Liver (tissue), 9 donors: ENCODE measurements around the gene CAT. TPM values are rescaled to one million over a fixed set of nuclear protein-coding genes. Genes with fewer than 3 reads are reported as not detected.

Source experiments
- DNase-seq: peaks from one replicate; pipeline ENCODE4 v3.0.0-alpha.2; 2017; ENCODE audit warnings: low spot score
- H3K27ac ChIP-seq, 2 donors: one replicate each; pipeline ENCODE4 v1.7.0; 2013; ENCODE audit warnings: inconsistent platforms in 2 of 2, low read length in 2 of 2, control low read depth in 1 of 2, low read depth in 1 of 2, mild to moderate bottlenecking in 1 of 2
- H3K27me3 ChIP-seq, 4 donors: one replicate each; pipeline versions ENCODE4 v1.6.1 to v1.7.0; 2013; ENCODE audit warnings: low read length in 3 of 4, inconsistent platforms in 1 of 4, mild to moderate bottlenecking in 1 of 4, moderate library complexity in 1 of 4; ENCODE audit not compliant: control insufficient read depth in 4 of 4, insufficient read depth in 4 of 4
- H3K36me3 ChIP-seq, 4 donors: one replicate each; pipeline versions ENCODE4 v1.6.1 to v1.7.0; 2013; ENCODE audit warnings: low read length in 3 of 4, mild to moderate bottlenecking in 3 of 4, low read depth in 1 of 4, moderate library complexity in 1 of 4; ENCODE audit not compliant: control insufficient read depth in 4 of 4, insufficient read depth in 3 of 4
- H3K4me1 ChIP-seq, 4 donors: one replicate each; pipeline versions ENCODE4 v1.6.1 to v1.7.0; 2013; ENCODE audit warnings: low read length in 3 of 4, mild to moderate bottlenecking in 3 of 4, moderate library complexity in 1 of 4; ENCODE audit not compliant: control insufficient read depth in 4 of 4, insufficient read depth in 4 of 4
- H3K4me3 ChIP-seq, 3 donors: one replicate each; pipeline versions ENCODE4 v1.6.1 to v1.7.0; 2013; ENCODE audit warnings: low read length in 3 of 3, control low read depth in 1 of 3, low read depth in 1 of 3, mild to moderate bottlenecking in 1 of 3
- H3K9ac ChIP-seq, 2 donors: one replicate each; pipeline ENCODE4 v1.7.0; 2013; ENCODE audit warnings: low read length in 2 of 2, mild to moderate bottlenecking in 2 of 2, moderate library complexity in 2 of 2, control low read depth in 1 of 2, low read depth in 1 of 2
- H3K9me3 ChIP-seq, 4 donors: one replicate each; pipeline versions ENCODE4 v1.6.1 to v1.7.0; 2013; ENCODE audit warnings: low read length in 3 of 4; ENCODE audit not compliant: control insufficient read depth in 4 of 4
- FOXA1 ChIP-seq: IDR thresholded peaks from 2 replicates; pipeline ENCODE4 v1.6.1; 2016; ENCODE audit warnings: antibody characterized with exemption
- FOXA2 ChIP-seq: IDR thresholded peaks from 2 replicates; pipeline ENCODE4 v1.6.1; 2016; ENCODE audit warnings: antibody characterized with exemption
- GABPA ChIP-seq, 2 donors: IDR thresholded peaks in 1 of 2; conservative IDR thresholded peaks in 1 of 2; 2 replicates each; pipeline ENCODE4 v1.6.1; 2016; ENCODE audit warnings: antibody characterized with exemption in 2 of 2, mild to moderate bottlenecking in 1 of 2, moderate library complexity in 1 of 2
- HNF4G ChIP-seq: IDR thresholded peaks from 2 replicates; pipeline ENCODE4 v1.6.1; 2016; ENCODE audit warnings: antibody characterized with exemption
- NR2F2 ChIP-seq: IDR thresholded peaks from 2 replicates; pipeline ENCODE4 v1.6.1; 2016; ENCODE audit warnings: antibody characterized with exemption
- RAD21 ChIP-seq, 2 donors: IDR thresholded peaks; 2 replicates each; pipeline ENCODE4 v1.6.1; 2016; ENCODE audit warnings: antibody characterized with exemption in 2 of 2, mild to moderate bottlenecking in 2 of 2
- RXRA ChIP-seq, 2 donors: IDR thresholded peaks; 2 replicates each; pipeline ENCODE4 v1.6.1; 2017 to 2018; ENCODE audit warnings: antibody characterized with exemption in 2 of 2, mild to moderate bottlenecking in 1 of 2
- SP1 ChIP-seq: IDR thresholded peaks from 2 replicates; pipeline ENCODE4 v1.6.1; 2018; ENCODE audit warnings: antibody characterized with exemption, mild to moderate bottlenecking
- YY1 ChIP-seq: IDR thresholded peaks from 2 replicates; pipeline ENCODE4 v1.6.1; 2016; ENCODE audit warnings: antibody characterized with exemption, mild to moderate bottlenecking
- WGBS: extraction: QIAGEN DNeasy Blood & Tissue Kit; methylation state at CpG from one replicate; pipeline ENCODE4 v1.1.7; 2013; 5-methylcytosine and 5-hydroxymethylcytosine counted together
- polyA plus RNA-seq, 2 donors: library from polyadenylated mRNA; stranded (reverse) in 1 of 2; unstranded in 1 of 2; fragments of 200-250 nt in 1 of 2; fragments of >200 nt in 1 of 2; fragmentation: Nextera tagmentation in 1 of 2; extraction: Ambion mirVana in 1 of 2; gene quantifications; one replicate each; pipeline versions ENCODE4 v1.2.1 to v1.2.3, GENCODE V29; 2013 to 2015
- total RNA-seq, 2 donors: library from RNA; depleted of rRNA; stranded (reverse); fragments of >200 nt; gene quantifications; one replicate each; pipeline ENCODE4 v1.2.3, GENCODE V29; 2014
- TF ChIP-seq, protein P1 (sequence below): IDR thresholded peaks from 2 replicates; pipeline ENCODE4 v1.6.1; 2016; ENCODE audit warnings: antibody characterized with exemption
- TF ChIP-seq, protein P2 (sequence below): IDR thresholded peaks from 2 replicates; pipeline ENCODE4 v1.6.1; 2016; ENCODE audit warnings: antibody characterized with exemption
- TF ChIP-seq, protein P3 (sequence below): fragments of 150-350 bp; IDR thresholded peaks from 2 replicates; pipeline ENCODE4 v1.5.1; 2017; ENCODE audit warnings: improper control_type of control experiment, low read depth, low read length; ENCODE audit not compliant: missing input control
- TF ChIP-seq, protein P4 (sequence below): IDR thresholded peaks from 2 replicates; pipeline ENCODE4 v1.6.1; 2016; ENCODE audit warnings: antibody characterized with exemption, mild to moderate bottlenecking
- TF ChIP-seq, protein P5 (sequence below): IDR thresholded peaks from 2 replicates; pipeline ENCODE4 v1.6.1; 2016; ENCODE audit warnings: antibody characterized with exemption
- donor health status: healthy.
- donor health status: healthy.
- donor health status: healthy.
- donor health status: healthy.
- donor health status: healthy.

The CAT gene
- total and polyA plus RNA-seq, 4 donors: 270 to 620 (median 388) TPM

DNA sequence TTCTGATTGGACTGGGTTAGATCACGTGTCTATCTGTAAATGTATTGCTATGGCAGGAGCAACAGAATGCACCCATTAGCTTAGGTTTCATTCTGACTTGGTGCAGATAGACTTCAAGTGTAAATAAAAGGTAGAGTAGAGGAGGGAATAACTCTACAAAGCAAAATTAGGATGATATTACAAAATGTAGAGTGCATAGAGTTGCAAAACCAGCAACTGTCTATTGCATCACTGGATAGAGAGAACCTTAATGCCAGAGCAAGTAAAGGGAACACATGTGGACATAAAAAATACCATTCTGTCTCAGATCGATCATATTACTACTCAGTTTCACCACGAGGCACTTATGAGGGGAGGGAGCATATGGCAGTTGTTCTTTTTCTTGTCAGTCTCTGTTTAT, 22.0 kb upstream of the CAT start (continued):
- TF ChIP-seq, protein P1, sequence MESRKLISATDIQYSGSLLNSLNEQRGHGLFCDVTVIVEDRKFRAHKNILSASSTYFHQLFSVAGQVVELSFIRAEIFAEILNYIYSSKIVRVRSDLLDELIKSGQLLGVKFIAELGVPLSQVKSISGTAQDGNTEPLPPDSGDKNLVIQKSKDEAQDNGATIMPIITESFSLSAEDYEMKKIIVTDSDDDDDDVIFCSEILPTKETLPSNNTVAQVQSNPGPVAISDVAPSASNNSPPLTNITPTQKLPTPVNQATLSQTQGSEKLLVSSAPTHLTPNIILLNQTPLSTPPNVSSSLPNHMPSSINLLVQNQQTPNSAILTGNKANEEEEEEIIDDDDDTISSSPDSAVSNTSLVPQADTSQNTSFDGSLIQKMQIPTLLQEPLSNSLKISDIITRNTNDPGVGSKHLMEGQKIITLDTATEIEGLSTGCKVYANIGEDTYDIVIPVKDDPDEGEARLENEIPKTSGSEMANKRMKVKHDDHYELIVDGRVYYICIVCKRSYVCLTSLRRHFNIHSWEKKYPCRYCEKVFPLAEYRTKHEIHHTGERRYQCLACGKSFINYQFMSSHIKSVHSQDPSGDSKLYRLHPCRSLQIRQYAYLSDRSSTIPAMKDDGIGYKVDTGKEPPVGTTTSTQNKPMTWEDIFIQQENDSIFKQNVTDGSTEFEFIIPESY: no peak
- TF ChIP-seq, protein P2, sequence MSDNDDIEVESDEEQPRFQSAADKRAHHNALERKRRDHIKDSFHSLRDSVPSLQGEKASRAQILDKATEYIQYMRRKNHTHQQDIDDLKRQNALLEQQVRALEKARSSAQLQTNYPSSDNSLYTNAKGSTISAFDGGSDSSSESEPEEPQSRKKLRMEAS: peak; percentile 40
- TF ChIP-seq, protein P3, sequence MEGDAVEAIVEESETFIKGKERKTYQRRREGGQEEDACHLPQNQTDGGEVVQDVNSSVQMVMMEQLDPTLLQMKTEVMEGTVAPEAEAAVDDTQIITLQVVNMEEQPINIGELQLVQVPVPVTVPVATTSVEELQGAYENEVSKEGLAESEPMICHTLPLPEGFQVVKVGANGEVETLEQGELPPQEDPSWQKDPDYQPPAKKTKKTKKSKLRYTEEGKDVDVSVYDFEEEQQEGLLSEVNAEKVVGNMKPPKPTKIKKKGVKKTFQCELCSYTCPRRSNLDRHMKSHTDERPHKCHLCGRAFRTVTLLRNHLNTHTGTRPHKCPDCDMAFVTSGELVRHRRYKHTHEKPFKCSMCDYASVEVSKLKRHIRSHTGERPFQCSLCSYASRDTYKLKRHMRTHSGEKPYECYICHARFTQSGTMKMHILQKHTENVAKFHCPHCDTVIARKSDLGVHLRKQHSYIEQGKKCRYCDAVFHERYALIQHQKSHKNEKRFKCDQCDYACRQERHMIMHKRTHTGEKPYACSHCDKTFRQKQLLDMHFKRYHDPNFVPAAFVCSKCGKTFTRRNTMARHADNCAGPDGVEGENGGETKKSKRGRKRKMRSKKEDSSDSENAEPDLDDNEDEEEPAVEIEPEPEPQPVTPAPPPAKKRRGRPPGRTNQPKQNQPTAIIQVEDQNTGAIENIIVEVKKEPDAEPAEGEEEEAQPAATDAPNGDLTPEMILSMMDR: no peak

DNA sequence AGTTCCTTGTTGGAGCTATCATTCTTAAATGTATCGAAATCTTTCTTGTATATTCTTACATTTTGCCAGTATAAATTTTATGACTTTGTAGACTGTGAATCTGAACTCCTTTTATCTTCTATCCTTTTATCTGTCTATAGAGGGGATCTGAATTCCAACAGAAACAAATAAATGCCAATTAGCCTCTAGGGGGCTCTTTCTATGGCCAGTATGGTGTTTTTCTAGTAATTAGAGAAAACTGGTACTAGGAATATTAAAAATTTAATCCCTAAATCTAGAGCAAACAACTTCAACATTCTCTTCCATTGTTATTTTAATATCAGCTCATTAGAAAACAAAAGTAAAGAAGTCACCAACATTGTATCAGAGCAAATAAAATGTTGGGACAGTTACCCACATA, 21.5 kb upstream of the CAT start:
- no peaks in the 10 kb centered on the region for H3K36me3 ChIP-seq
- no peaks in the 10 kb centered on the region for H3K27me3 ChIP-seq
- TF ChIP-seq NR2F2 (no peak), HNF4G (no peak), GABPA (IDR thresholded peaks at IDR 0.05 in 1 of 2, conservative IDR thresholded peaks at IDR 0.05 in 1 of 2) (no peak), RAD21 (IDR thresholded peaks at IDR 0.05) (no peak), FOXA1 (no peak), SP1 (no peak)
- TF ChIP-seq, protein P4, sequence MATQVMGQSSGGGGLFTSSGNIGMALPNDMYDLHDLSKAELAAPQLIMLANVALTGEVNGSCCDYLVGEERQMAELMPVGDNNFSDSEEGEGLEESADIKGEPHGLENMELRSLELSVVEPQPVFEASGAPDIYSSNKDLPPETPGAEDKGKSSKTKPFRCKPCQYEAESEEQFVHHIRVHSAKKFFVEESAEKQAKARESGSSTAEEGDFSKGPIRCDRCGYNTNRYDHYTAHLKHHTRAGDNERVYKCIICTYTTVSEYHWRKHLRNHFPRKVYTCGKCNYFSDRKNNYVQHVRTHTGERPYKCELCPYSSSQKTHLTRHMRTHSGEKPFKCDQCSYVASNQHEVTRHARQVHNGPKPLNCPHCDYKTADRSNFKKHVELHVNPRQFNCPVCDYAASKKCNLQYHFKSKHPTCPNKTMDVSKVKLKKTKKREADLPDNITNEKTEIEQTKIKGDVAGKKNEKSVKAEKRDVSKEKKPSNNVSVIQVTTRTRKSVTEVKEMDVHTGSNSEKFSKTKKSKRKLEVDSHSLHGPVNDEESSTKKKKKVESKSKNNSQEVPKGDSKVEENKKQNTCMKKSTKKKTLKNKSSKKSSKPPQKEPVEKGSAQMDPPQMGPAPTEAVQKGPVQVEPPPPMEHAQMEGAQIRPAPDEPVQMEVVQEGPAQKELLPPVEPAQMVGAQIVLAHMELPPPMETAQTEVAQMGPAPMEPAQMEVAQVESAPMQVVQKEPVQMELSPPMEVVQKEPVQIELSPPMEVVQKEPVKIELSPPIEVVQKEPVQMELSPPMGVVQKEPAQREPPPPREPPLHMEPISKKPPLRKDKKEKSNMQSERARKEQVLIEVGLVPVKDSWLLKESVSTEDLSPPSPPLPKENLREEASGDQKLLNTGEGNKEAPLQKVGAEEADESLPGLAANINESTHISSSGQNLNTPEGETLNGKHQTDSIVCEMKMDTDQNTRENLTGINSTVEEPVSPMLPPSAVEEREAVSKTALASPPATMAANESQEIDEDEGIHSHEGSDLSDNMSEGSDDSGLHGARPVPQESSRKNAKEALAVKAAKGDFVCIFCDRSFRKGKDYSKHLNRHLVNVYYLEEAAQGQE: no peak
- TF ChIP-seq, protein P5, sequence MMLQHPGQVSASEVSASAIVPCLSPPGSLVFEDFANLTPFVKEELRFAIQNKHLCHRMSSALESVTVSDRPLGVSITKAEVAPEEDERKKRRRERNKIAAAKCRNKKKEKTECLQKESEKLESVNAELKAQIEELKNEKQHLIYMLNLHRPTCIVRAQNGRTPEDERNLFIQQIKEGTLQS: no peak
- H3K9me3 ChIP-seq: peaks cover 0 to 7% (median 5%) of the 10 kb centered on the region in 4 donors
- 94% methylated on average over 1 of the region's 1 CpG for WGBS
- H3K4me1 ChIP-seq: peaks cover 0 to 35% (median 20%) of the 10 kb centered on the region in 4 donors
- H3K27ac ChIP-seq: peak overlapping the region in 1 of 2 donors; percentile 9
- no peak for DNase-seq
- H3K9ac ChIP-seq: no peak overlapping the region
- no peak overlapping the region for H3K4me3 ChIP-seq

DNA sequence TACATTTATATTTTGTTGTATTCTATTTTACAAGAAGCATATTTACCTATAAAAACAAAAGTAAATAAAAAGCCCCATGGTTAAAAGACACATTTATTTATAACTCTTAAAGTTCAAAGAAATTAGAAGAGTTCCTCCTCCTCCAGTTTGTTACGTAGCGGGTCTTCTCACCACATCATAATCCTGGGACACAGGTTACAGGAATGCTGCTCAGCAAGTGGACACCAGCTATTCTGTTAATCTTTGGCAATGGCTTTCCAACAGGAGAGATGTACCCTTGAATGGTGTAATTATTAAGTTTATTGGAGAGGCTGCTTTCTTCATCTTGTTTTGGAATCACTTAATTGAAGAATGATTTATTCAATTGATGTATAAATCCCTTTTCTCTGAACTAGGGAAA, 19.6 kb upstream of the CAT start:
- 89% methylated on average over 2 of the region's 2 CpGs for WGBS
- no peaks in the 10 kb centered on the region for H3K9me3 ChIP-seq
- H3K36me3 ChIP-seq: no peaks in the 10 kb centered on the region
- no peak overlapping the region for H3K9ac ChIP-seq
- DNase-seq: no peak
- TF ChIP-seq YY1: no peak
- TF ChIP-seq RXRA (IDR thresholded peaks at IDR 0.05): no peak
- no peak for TF ChIP-seq GABPA (IDR thresholded peaks at IDR 0.05 in 1 of 2, conservative IDR thresholded peaks at IDR 0.05 in 1 of 2)
- no peak for TF ChIP-seq FOXA1
- TF ChIP-seq NR2F2: no peak
- TF ChIP-seq FOXA2: no peak
- no peaks in the 10 kb centered on the region for H3K27me3 ChIP-seq
- H3K4me1 ChIP-seq: peaks cover 0 to 40% (median 22%) of the 10 kb centered on the region in 4 donors
- no peak overlapping the region for H3K4me3 ChIP-seq
- H3K27ac ChIP-seq: no peak overlapping the region
